IMR-90 (cell line): Measurements from ENCODE around the gene PRKAG2. TPM values are rescaled to one million over a fixed set of nuclear protein-coding genes. Genes with fewer than 3 reads are reported as not detected.

Experiments
- ATAC-seq: fragments of 200-7000 bp; cut with Tn5 transposase; 2 replicates; pipeline ENCODE4 v1.9.1; 2020; ENCODE audit warnings: low read depth, mild to moderate bottlenecking, moderate library complexity
- BruUV-seq: library from RNA; stranded (reverse); fragments of 400-500 nt; replicated peaks from 2 replicates; lab custom pipeline; 2021; lab: Mats Ljungman, UMichigan
- CTCF ChIA-PET: fragments of 300-600 bp; formaldehyde crosslinking; extraction: SDS; loops from one replicate; lab custom pipeline; 2021; ENCODE audit warnings: antibody characterized with exemption; lab: Yijun Ruan, JAX
- POLR2A ChIA-PET: fragments of 300-600 bp; sonication (Branson Sonifier 250); formaldehyde crosslinking; loops from one replicate; lab custom pipeline; 2022; ENCODE audit warnings: antibody characterized with exemption; ENCODE audit not compliant: unreplicated experiment; lab: Charles Lee
- DNase-seq: peaks from one replicate; pipeline ENCODE4 v3.0.0; 2013
- H2AFZ ChIP-seq: replicated peaks from 2 replicates; pipeline ENCODE3; 2013; ENCODE audit warnings: low read length, mild to moderate bottlenecking; ENCODE audit not compliant: poor library complexity
- H2AK5ac ChIP-seq: 2 replicates; pipeline ENCODE4 v1.6.1; 2013; ENCODE audit warnings: low read depth, low read length, inconsistent platforms
- H2AK9ac ChIP-seq: replicated peaks from 2 replicates; pipeline ENCODE3; 2013; ENCODE audit warnings: mild to moderate bottlenecking, low read depth, low read length, moderate library complexity; ENCODE audit not compliant: poor library complexity
- H2BK120ac ChIP-seq: 2 replicates; pipeline ENCODE4 v1.6.1; 2013; ENCODE audit warnings: low read depth, low read length, inconsistent platforms
- H2BK15ac ChIP-seq: 3 replicates; pipeline ENCODE4 v1.6.1; 2013; ENCODE audit warnings: low read depth, low read length, inconsistent platforms
- H2BK20ac ChIP-seq: 2 replicates; pipeline ENCODE4 v1.6.1; 2013; ENCODE audit warnings: low read depth, mild to moderate bottlenecking, inconsistent platforms, low read length, moderate library complexity
- H2BK5ac ChIP-seq: 2 replicates; pipeline ENCODE4 v1.6.1; 2013; ENCODE audit warnings: mild to moderate bottlenecking, low read depth, low read length, inconsistent platforms; ENCODE audit not compliant: poor library complexity, severe bottlenecking
- H3K14ac ChIP-seq: replicated peaks from 2 replicates; pipeline ENCODE4 v1.6.1; 2013; ENCODE audit warnings: low read depth, low read length, inconsistent platforms
- H3K18ac ChIP-seq: 2 replicates; pipeline ENCODE4 v1.6.1; 2013; ENCODE audit warnings: low read depth, low read length, control low read depth
- H3K23ac ChIP-seq: 2 replicates; pipeline ENCODE4 v1.6.1; 2013; ENCODE audit warnings: low read depth, low read length, inconsistent platforms
- H3K27ac ChIP-seq: 2 replicates; pipeline ENCODE4 v1.5.1; 2013; ENCODE audit warnings: mild to moderate bottlenecking, control low read depth, low read length; ENCODE audit not compliant: insufficient read depth
- H3K27me3 ChIP-seq: 2 replicates; pipeline ENCODE4 v1.6.1; 2013; ENCODE audit warnings: low read length; ENCODE audit not compliant: control insufficient read depth, insufficient read depth
- H3K36me3 ChIP-seq: 2 replicates; pipeline ENCODE4 v1.6.1; 2013; ENCODE audit warnings: low read length, mixed read lengths; ENCODE audit not compliant: control insufficient read depth, insufficient read depth
- H3K4ac ChIP-seq: 2 replicates; pipeline ENCODE4 v1.6.1; 2013; ENCODE audit warnings: low read depth, low read length, inconsistent platforms
- H3K4me1 ChIP-seq: 2 replicates; pipeline ENCODE4 v1.6.1; 2013; ENCODE audit warnings: low read length, mixed read lengths; ENCODE audit not compliant: control insufficient read depth, insufficient read depth
- H3K4me2 ChIP-seq: 2 replicates; pipeline ENCODE4 v1.6.1; 2013; ENCODE audit warnings: low read depth, mild to moderate bottlenecking, control low read depth, low read length, moderate library complexity
- H3K4me3 ChIP-seq: 2 replicates; pipeline ENCODE4 v1.5.1; 2013; ENCODE audit warnings: low read depth, mild to moderate bottlenecking, control low read depth, low read length, moderate library complexity; ENCODE audit not compliant: insufficient read depth
- H3K56ac ChIP-seq: 2 replicates; pipeline ENCODE4 v1.6.1; 2013; ENCODE audit warnings: low read length, inconsistent platforms; ENCODE audit not compliant: insufficient read depth; ENCODE audit errors: extremely low read depth
- H3K79me1 ChIP-seq, 2 experiments: 2 replicates each; pipeline ENCODE4 v1.6.1; 2013; ENCODE audit warnings: low read length in 2 of 2, inconsistent platforms in 1 of 2, low read depth in 1 of 2
- H3K9ac ChIP-seq: 2 replicates; pipeline ENCODE4 v1.6.1; 2013; ENCODE audit warnings: low read depth, low read length, control low read depth
- H3K9me1 ChIP-seq: 2 replicates; pipeline ENCODE4 v1.6.1; 2013; ENCODE audit warnings: low read length, inconsistent platforms; ENCODE audit not compliant: insufficient read depth
- H3K9me3 ChIP-seq: 2 replicates; pipeline ENCODE4 v1.6.1; 2013; ENCODE audit warnings: low read length; ENCODE audit not compliant: control insufficient read depth, insufficient read depth
- H4K20me1 ChIP-seq: 2 replicates; pipeline ENCODE4 v1.6.1; 2013; ENCODE audit warnings: low read length, inconsistent platforms; ENCODE audit not compliant: insufficient read depth
- H4K5ac ChIP-seq: 2 replicates; pipeline ENCODE4 v1.6.1; 2013; ENCODE audit warnings: mild to moderate bottlenecking, low read depth, low read length, control low read depth
- H4K8ac ChIP-seq, 2 experiments: 2 replicates each; pipeline ENCODE4 v1.6.1; 2013; ENCODE audit warnings: low read depth in 2 of 2, low read length in 2 of 2, control low read depth in 1 of 2, inconsistent platforms in 1 of 2
- H4K91ac ChIP-seq: 2 replicates; pipeline ENCODE4 v1.6.1; 2013; ENCODE audit warnings: low read depth, low read length, inconsistent platforms; ENCODE audit not compliant: insufficient read depth
- BHLHE40 ChIP-seq: fragments of 150-350 bp; IDR thresholded peaks from 2 replicates; pipeline ENCODE4 v1.6.1; 2016; ENCODE audit warnings: mild to moderate bottlenecking, low read depth, low read length
- CEBPB ChIP-seq: IDR thresholded peaks from 2 replicates; pipeline ENCODE4 v1.6.1; 2012; ENCODE audit warnings: low read depth, low read length, improper control_type of control experiment
- MAFK ChIP-seq: IDR thresholded peaks from 2 replicates; pipeline ENCODE4 v1.6.1; 2012; ENCODE audit warnings: low read depth, low read length, improper control_type of control experiment
- POLR2A ChIP-seq: IDR thresholded peaks from 2 replicates; pipeline ENCODE4 v1.6.1; 2012; ENCODE audit warnings: mild to moderate bottlenecking, low read depth, low read length
- RCOR1 ChIP-seq: IDR thresholded peaks from 2 replicates; pipeline ENCODE4 v1.6.1; 2012; ENCODE audit warnings: mild to moderate bottlenecking, low read length, improper control_type of control experiment; ENCODE audit not compliant: insufficient replicate concordance
- WGBS, 2 experiments: methylation state at CpG; one replicate each; pipeline versions ENCODE4 v1.1.5 to v1.1.7; 2013; ENCODE audit warnings: missing lambda C conversion rate in 2 of 2; ENCODE audit not compliant: insufficient read length in 1 of 2; ENCODE audit errors: extremely low coverage in 2 of 2; 5-methylcytosine and 5-hydroxymethylcytosine counted together
- dilution Hi-C: fragments of 300-500 bp; cut with HindIII; formaldehyde crosslinking; loops from one replicate; pipeline ENCODE4 v1.14.3; 2018; ENCODE audit warnings: low sequenced_read_pairs; ENCODE audit not compliant: unreplicated experiment
- in situ Hi-C: fragments of 300-500 bp; cut with MboI; formaldehyde crosslinking; loops from 3 replicates; pipeline ENCODE4 v1.14.3; 2019; ENCODE audit warnings: low sequenced_read_pairs, inconsistent platforms, mixed read lengths
- intact Hi-C: fragments of 100-400 bp; cut with micrococcal nuclease; formaldehyde crosslinking; loops from 2 replicates; pipeline ENCODE4 v1.10.0; 2022
- polyA plus RNA-seq, 3 experiments: library from polyadenylated mRNA; depleted of rRNA; stranded (reverse); fragments of >200 nt; gene quantifications; 2 replicates each; pipeline ENCODE4 v1.2.3, GENCODE V29; 2012; ENCODE audit warnings: low replicate concordance in 1 of 3
- total RNA-seq: library from RNA; depleted of rRNA; stranded (reverse); fragments of >200 nt; gene quantifications from 2 replicates; pipeline ENCODE4 v1.2.3, GENCODE V29; 2012
- TF ChIP-seq, protein P1 (sequence below): conservative IDR thresholded peaks from 2 replicates; pipeline ENCODE4 v1.5.1; 2012; ENCODE audit warnings: mild to moderate bottlenecking, low read depth, low read length, improper control_type of control experiment

Gene PRKAG2
- total and polyA plus RNA-seq, 2 of the 4 experiments (the other 2 are of a cell fraction) = 15.4 to 21.6 TPM

DNA sequence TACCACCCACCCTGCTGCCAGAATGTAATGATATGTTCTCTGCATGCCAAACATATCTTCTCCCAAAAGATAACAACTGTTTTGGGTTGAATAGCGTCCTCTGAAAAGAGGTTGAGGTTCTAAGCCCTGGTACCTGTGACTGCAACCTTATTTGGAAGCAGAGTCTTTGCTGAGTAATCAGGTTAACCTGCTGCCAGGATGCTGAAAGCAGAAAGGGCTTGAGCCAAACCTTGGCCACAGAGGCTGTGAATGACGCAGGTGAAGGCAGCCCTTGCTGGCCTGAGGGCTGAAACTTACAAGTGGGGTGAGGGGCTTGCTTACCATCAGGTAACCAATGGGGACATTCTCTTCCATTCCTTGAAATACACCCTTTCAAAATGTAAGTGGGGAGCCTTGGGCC, 205.4 kb downstream of the PRKAG2 start:
- no peak overlapping the region for H3K56ac ChIP-seq
- no peak overlapping the region for H2AK5ac ChIP-seq
- H3K27me3 ChIP-seq = no peaks in the 10 kb centered on the region
- H3K9me1 ChIP-seq = peaks cover 7% of the 10 kb centered on the region
- no peak overlapping the region for H2BK20ac ChIP-seq
- H2BK5ac ChIP-seq = no peak overlapping the region
- peaks cover 8% of the 10 kb centered on the region for H3K9me3 ChIP-seq
- POLR2A ChIA-PET = no interaction called here
- ATAC-seq = no peak
- no peak overlapping the region for H3K4me3 ChIP-seq
- no peak overlapping the region for H3K4me2 ChIP-seq
- no peak overlapping the region for H2AFZ ChIP-seq
- DNase-seq = no peak
- H3K9ac ChIP-seq = no peak overlapping the region
- no peak overlapping the region for H2BK15ac ChIP-seq
- H3K79me1 ChIP-seq = 0 out of 4 replicates have a peak, but pooled peaks cover 0 to 4% of the 10 kb centered on the region in 2 experiments
- H4K5ac ChIP-seq = no peak overlapping the region
- intact Hi-C loops = no loop called here
- no peak overlapping the region for H3K18ac ChIP-seq
- H2AK9ac ChIP-seq = no peak overlapping the region
- H3K14ac ChIP-seq = no peak overlapping the region; the same call in 1 of the 2 replicates
- no peak overlapping the region for H2BK120ac ChIP-seq
- no peak overlapping the region for H3K4ac ChIP-seq
- no peaks in the 10 kb centered on the region for H4K20me1 ChIP-seq
- no peak for TF ChIP-seq BHLHE40
- TF ChIP-seq POLR2A = no peak
- TF ChIP-seq, protein P1, sequence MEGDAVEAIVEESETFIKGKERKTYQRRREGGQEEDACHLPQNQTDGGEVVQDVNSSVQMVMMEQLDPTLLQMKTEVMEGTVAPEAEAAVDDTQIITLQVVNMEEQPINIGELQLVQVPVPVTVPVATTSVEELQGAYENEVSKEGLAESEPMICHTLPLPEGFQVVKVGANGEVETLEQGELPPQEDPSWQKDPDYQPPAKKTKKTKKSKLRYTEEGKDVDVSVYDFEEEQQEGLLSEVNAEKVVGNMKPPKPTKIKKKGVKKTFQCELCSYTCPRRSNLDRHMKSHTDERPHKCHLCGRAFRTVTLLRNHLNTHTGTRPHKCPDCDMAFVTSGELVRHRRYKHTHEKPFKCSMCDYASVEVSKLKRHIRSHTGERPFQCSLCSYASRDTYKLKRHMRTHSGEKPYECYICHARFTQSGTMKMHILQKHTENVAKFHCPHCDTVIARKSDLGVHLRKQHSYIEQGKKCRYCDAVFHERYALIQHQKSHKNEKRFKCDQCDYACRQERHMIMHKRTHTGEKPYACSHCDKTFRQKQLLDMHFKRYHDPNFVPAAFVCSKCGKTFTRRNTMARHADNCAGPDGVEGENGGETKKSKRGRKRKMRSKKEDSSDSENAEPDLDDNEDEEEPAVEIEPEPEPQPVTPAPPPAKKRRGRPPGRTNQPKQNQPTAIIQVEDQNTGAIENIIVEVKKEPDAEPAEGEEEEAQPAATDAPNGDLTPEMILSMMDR = no peak
- no peak for TF ChIP-seq CEBPB
- TF ChIP-seq MAFK = no peak
- TF ChIP-seq RCOR1 = no peak
- H3K23ac ChIP-seq = no peak overlapping the region
- peaks cover 3% of the 10 kb centered on the region; the same call in 1 of the 2 replicates for H3K4me1 ChIP-seq
- WGBS, 2 experiments = no CpG with 5 or more reads among the region's 2 CpGs
- H3K27ac ChIP-seq = no peak overlapping the region
- H4K91ac ChIP-seq = no peak overlapping the region
- in situ Hi-C loops = no loop called here
- CTCF ChIA-PET = no interaction called here
- dilution Hi-C loops = no loop called here
- no peaks in the 10 kb centered on the region for H3K36me3 ChIP-seq
- no peak overlapping the region; a peak in 1 of 4 replicates for H4K8ac ChIP-seq
- no TSS peak for BruUV-seq
